Measurements from ENCODE around the gene DCUN1D5. TPM values are rescaled to one million over a fixed set of nuclear protein-coding genes. Genes with fewer than 3 reads are reported as not detected.

The DCUN1D5 gene
- total and polyA plus RNA-seq, 2 of the 13 experiments (the other 11 are each of a cell fraction or from before 2014, with no cell fraction given), result 32.9 to 46.7 TPM

DNA sequence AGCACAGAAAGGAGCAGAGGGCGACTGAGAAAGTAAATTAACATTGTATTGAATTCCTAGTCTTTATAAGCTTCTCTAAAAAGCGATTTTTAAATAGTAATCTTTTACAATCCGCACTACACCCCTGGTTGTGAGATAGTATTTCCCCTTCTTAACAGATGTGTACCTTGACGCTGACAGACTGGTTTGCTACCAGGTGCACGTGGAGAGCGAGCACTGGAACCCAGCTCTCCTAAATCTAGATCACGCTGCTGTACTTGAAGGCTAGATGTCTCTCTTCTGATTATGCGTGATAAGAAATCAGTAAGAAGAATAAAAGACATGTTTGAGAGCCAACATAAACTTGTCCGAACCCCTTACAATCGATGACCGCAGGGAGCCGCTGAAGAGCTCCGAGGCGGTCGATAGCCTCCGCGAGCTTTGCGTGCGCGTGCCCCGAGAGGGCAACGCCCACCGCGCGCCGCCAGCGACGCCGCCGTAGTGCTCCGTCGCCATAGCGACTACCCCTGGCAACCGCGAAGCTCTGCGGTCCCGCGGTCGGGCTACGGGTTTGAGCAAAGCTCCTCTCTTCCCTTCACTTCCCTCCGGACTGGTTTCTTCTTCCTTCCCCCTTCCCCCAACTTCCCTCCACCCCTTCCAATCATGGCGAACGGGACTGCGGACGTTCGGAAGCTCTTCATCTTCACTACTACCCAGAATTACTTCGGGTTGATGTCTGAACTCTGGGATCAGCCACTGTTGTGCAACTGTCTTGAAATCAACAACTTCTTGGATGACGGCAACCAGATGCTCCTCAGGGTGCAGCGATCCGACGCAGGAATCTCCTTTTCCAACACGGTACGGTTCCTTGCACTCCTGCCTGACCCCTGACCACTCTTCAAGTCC, 17.2 kb upstream of the DCUN1D5 start, which contains the start of gene DYNC2H1 (continued):
- TF ChIP-seq, protein P1, sequence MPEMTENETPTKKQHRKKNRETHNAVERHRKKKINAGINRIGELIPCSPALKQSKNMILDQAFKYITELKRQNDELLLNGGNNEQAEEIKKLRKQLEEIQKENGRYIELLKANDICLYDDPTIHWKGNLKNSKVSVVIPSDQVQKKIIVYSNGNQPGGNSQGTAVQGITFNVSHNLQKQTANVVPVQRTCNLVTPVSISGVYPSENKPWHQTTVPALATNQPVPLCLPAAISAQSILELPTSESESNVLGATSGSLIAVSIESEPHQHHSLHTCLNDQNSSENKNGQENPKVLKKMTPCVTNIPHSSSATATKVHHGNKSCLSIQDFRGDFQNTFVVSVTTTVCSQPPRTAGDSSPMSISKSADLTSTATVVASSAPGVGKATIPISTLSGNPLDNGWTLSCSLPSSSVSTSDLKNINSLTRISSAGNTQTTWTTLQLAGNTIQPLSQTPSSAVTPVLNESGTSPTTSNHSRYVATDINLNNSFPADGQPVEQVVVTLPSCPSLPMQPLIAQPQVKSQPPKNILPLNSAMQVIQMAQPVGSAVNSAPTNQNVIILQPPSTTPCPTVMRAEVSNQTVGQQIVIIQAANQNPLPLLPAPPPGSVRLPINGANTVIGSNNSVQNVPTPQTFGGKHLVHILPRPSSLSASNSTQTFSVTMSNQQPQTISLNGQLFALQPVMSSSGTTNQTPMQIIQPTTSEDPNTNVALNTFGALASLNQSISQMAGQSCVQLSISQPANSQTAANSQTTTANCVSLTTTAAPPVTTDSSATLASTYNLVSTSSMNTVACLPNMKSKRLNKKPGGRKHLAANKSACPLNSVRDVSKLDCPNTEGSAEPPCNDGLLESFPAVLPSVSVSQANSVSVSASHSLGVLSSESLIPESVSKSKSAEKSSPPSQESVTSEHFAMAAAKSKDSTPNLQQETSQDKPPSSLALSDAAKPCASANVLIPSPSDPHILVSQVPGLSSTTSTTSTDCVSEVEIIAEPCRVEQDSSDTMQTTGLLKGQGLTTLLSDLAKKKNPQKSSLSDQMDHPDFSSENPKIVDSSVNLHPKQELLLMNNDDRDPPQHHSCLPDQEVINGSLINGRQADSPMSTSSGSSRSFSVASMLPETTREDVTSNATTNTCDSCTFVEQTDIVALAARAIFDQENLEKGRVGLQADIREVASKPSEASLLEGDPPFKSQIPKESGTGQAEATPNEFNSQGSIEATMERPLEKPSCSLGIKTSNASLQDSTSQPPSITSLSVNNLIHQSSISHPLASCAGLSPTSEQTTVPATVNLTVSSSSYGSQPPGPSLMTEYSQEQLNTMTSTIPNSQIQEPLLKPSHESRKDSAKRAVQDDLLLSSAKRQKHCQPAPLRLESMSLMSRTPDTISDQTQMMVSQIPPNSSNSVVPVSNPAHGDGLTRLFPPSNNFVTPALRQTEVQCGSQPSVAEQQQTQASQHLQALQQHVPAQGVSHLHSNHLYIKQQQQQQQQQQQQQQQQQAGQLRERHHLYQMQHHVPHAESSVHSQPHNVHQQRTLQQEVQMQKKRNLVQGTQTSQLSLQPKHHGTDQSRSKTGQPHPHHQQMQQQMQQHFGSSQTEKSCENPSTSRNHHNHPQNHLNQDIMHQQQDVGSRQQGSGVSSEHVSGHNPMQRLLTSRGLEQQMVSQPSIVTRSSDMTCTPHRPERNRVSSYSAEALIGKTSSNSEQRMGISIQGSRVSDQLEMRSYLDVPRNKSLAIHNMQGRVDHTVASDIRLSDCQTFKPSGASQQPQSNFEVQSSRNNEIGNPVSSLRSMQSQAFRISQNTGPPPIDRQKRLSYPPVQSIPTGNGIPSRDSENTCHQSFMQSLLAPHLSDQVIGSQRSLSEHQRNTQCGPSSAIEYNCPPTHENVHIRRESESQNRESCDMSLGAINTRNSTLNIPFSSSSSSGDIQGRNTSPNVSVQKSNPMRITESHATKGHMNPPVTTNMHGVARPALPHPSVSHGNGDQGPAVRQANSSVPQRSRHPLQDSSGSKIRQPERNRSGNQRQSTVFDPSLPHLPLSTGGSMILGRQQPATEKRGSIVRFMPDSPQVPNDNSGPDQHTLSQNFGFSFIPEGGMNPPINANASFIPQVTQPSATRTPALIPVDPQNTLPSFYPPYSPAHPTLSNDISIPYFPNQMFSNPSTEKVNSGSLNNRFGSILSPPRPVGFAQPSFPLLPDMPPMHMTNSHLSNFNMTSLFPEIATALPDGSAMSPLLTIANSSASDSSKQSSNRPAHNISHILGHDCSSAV (CRISPR knock-in tag; IDR thresholded peaks at IDR 0.05; ENCODE audit: borderline replicate concordance), result no peak
- TF ChIP-seq, protein P2, sequence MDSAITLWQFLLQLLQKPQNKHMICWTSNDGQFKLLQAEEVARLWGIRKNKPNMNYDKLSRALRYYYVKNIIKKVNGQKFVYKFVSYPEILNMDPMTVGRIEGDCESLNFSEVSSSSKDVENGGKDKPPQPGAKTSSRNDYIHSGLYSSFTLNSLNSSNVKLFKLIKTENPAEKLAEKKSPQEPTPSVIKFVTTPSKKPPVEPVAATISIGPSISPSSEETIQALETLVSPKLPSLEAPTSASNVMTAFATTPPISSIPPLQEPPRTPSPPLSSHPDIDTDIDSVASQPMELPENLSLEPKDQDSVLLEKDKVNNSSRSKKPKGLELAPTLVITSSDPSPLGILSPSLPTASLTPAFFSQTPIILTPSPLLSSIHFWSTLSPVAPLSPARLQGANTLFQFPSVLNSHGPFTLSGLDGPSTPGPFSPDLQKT (CRISPR knock-in tag; IDR thresholded peaks at IDR 0.05; ENCODE audit: borderline replicate concordance), result no peak
- TF ChIP-seq ZNF460 (CRISPR knock-in tag; IDR thresholded peaks at IDR 0.05; ENCODE audit: borderline replicate concordance) (no peak), CAMTA2 (CRISPR knock-in tag; IDR thresholded peaks at IDR 0.05; ENCODE audit: borderline replicate concordance) (no peak), TEAD3 (CRISPR knock-in tag; optimal IDR thresholded peaks at IDR 0.05; ENCODE audit: borderline replicate concordance) (peak; percentile 24), ZNF598 (CRISPR knock-in tag; IDR thresholded peaks at IDR 0.05; ENCODE audit: borderline replicate concordance) (no peak), HDAC6 (IDR thresholded peaks at IDR 0.05; ENCODE audit: low read depth, low read length) (no peak), MTA3 (CRISPR knock-in tag; IDR thresholded peaks at IDR 0.05) (no peak), GATAD1 (CRISPR knock-in tag; IDR thresholded peaks at IDR 0.05) (peak; percentile 58), MIER3 (CRISPR knock-in tag; IDR thresholded peaks at IDR 0.05; ENCODE audit: borderline replicate concordance) (0 out of 2 replicates have a peak, but pooled peaks have one; percentile 28), ATM (IDR thresholded peaks at IDR 0.05; ENCODE audit: borderline replicate concordance) (no peak)
- TF ChIP-seq, protein P3, sequence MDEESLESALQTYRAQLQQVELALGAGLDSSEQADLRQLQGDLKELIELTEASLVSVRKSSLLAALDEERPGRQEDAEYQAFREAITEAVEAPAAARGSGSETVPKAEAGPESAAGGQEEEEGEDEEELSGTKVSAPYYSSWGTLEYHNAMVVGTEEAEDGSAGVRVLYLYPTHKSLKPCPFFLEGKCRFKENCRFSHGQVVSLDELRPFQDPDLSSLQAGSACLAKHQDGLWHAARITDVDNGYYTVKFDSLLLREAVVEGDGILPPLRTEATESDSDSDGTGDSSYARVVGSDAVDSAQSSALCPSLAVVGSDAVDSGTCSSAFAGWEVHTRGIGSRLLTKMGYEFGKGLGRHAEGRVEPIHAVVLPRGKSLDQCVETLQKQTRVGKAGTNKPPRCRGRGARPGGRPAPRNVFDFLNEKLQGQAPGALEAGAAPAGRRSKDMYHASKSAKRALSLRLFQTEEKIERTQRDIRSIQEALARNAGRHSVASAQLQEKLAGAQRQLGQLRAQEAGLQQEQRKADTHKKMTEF (CRISPR knock-in tag; IDR thresholded peaks at IDR 0.05), result peak; percentile 87
- TF ChIP-seq, protein P4, sequence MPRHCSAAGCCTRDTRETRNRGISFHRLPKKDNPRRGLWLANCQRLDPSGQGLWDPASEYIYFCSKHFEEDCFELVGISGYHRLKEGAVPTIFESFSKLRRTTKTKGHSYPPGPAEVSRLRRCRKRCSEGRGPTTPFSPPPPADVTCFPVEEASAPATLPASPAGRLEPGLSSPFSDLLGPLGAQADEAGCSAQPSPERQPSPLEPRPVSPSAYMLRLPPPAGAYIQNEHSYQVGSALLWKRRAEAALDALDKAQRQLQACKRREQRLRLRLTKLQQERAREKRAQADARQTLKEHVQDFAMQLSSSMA (CRISPR knock-in tag; IDR thresholded peaks at IDR 0.05), result no peak
- TF ChIP-seq, protein P5, sequence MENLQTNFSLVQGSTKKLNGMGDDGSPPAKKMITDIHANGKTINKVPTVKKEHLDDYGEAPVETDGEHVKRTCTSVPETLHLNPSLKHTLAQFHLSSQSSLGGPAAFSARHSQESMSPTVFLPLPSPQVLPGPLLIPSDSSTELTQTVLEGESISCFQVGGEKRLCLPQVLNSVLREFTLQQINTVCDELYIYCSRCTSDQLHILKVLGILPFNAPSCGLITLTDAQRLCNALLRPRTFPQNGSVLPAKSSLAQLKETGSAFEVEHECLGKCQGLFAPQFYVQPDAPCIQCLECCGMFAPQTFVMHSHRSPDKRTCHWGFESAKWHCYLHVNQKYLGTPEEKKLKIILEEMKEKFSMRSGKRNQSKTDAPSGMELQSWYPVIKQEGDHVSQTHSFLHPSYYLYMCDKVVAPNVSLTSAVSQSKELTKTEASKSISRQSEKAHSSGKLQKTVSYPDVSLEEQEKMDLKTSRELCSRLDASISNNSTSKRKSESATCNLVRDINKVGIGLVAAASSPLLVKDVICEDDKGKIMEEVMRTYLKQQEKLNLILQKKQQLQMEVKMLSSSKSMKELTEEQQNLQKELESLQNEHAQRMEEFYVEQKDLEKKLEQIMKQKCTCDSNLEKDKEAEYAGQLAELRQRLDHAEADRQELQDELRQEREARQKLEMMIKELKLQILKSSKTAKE (CRISPR knock-in tag; IDR thresholded peaks at IDR 0.05; ENCODE audit: borderline replicate concordance), result no peak
